ENCODE data around the gene APOA5.

DNA sequence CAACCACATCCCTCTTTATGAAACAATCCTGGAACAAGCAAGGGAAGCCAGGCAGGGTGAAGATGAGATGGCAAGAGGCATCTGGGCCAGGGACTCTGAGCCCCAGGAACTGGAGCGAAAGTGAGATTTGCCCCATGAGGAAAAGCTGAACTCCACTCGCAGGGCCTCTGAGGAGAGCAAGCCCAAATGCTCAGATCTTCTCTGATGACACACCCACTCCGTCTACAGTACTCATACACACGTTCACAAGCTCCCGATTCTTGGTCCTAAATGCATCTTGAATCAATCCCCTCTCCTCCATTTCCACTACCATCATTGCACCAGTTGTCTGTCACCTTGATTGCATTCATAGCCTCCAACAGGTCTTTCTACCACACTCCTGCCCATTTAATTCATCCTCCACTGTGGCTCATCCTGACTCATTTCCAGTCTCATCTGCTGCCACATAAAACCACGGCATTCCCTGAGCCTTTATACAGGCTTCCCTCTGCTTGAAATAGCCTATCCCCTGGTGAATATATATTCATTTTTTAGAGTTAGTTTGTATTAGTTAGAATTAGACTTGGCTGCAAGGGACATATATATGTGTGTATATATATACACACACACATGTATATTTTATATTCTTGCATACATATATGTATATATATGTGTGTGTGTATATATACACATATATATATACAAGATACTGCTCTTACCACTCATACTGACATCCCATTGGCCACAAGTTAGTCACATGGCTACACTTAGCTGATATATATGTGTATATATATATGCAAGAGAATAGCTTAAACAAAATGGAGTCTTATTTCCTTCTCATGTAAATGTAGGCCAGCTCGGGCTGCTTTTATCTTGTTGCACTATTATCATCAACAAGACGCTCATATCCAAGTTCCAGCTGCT is 1.4 kb upstream of the APOA5 start:
- TF ChIP-seq EZH2 (IDR thresholded peaks at IDR 0.05) (no peak), POLR2AphosphoS5 (IDR thresholded peaks at IDR 0.05; ENCODE audit: borderline replicate concordance, low read depth, low read length) (no peak), FOXP2 (optimal IDR thresholded peaks at IDR 0.05; ENCODE audit: control extremely low read depth, extremely low read length, insufficient read depth) (no peak)

Data from SK-N-MC (cell line).